NCI-H2081 (cell line): ENCODE data around the gene SCIN.
A peak's percentile ranks its signal among the peaks of the same experiment; 100 is the strongest.
"Not testable (repeated sequence)": the region's sequence is repeated elsewhere in the genome, so short reads cannot be mapped to it uniquely, and the experiment has no call there.

Source experiments
- DNase-seq, 2 experiments: peaks; one replicate each; lab custom pipeline; 2025; lab: John Stamatoyannopoulos, UW

The SCIN gene

GRCh38 chr7:12647364-12648219 is 77.1 kb downstream of the SCIN start:
- no peak for DNase-seq

GRCh38 chr7:12648704-12649261 is 78.3 kb downstream of the SCIN start:
- no peak for DNase-seq

- DNase-seq = no peak
Measured at GRCh38 chr7:12649348-12649747, 78.8 kb downstream of the SCIN start.

- DNase-seq = no peak
Measured at GRCh38 chr7:12650080-12650479, 79.6 kb downstream of the SCIN start.

- DNase-seq = no peak
Measured at GRCh38 chr7:12653110-12653509, 82.6 kb downstream of the SCIN start.

GRCh38 chr7:12653518-12653917 is 83.0 kb downstream of the SCIN start:
- no peak for DNase-seq

- no peak for DNase-seq
Measured at GRCh38 chr7:12655161-12655560, 84.6 kb downstream of the SCIN start.

GRCh38 chr7:12660423-12660822 is 89.9 kb downstream of the SCIN start:
- not testable (repeated sequence) for DNase-seq

GRCh38 chr7:12660986-12661385 is 90.5 kb downstream of the SCIN start:
- not testable (repeated sequence) for DNase-seq

GRCh38 chr7:12661581-12661980 is 91.1 kb downstream of the SCIN start:
- DNase-seq = no peak

- no peak for DNase-seq
Measured at GRCh38 chr7:12670000-12670729, 99.6 kb downstream of the SCIN start.

GRCh38 chr7:12670743-12671520 is 100.4 kb downstream of the SCIN start:
- DNase-seq = no peak

- DNase-seq = not testable (repeated sequence)
Measured at GRCh38 chr7:12673436-12673835, 102.9 kb downstream of the SCIN start.

- no peak for DNase-seq
Measured at GRCh38 chr7:12674053-12674452, 103.5 kb downstream of the SCIN start.

GRCh38 chr7:12674861-12675260 is 104.3 kb downstream of the SCIN start:
- peak; percentile 30 to 55 for DNase-seq

GRCh38 chr7:12683678-12684585 is 113.4 kb downstream of the SCIN start:
- DNase-seq = peak in 1 of 2 experiments; percentile 27

- DNase-seq = no peak
Measured at GRCh38 chr7:12684733-12685132, 114.2 kb downstream of the SCIN start.

- peak in 1 of 2 experiments; percentile 19 for DNase-seq
Measured at GRCh38 chr7:12685550-12685949, 115.0 kb downstream of the SCIN start.

GRCh38 chr7:12686234-12686890 is 115.8 kb downstream of the SCIN start:
- peak; percentile 93 to 97 for DNase-seq
